DMS53 (cell line): Measurements from ENCODE around the gene SRRM3.
"Not testable (repeated sequence)": the region's sequence is repeated elsewhere in the genome, so short reads cannot be mapped to it uniquely, and the experiment has no call there.

ENCODE experiments used
- DNase-seq: peaks from one replicate; lab custom pipeline; 2025; lab: John Stamatoyannopoulos, UW

SRRM3 gene

DNA sequence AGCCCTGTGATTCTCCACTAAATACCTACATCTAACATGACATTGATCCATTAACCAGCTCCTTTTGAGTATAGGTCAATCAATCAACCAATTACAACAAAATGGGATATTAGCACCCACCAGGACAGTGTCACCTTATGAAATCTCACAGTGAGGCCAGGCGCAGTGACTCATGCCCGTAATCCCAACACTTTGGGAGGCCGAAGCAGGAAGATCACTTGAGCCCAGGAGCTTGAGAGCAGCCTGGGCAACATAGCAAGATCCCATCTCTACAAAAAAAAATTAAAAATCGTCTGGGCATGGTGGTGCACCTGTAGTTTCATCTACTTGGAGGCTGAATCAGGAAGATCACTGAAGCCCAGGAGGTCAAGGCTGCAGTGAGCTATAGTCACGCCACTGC is 28.5 kb downstream of the SRRM3 start:
- no peak for DNase-seq

DNA sequence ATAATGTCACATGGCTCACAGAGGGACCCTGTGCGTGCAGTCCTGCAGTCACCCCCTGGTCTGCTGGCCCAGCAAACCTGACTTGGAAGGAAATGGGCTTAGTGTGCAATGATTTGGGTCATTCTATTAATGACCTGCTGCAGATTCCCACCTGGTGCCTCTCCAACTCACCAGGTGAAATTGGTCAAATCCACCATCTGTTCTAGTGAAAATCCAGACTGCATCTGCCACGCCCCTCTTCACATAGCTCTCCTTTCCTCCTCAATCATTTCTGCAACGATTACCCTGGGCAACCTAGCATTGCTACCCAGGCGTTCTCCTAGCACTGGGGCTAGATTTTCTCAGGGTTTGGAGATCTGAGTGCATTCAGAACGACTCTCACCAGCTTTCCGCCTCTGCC is 29.4 kb downstream of the SRRM3 start:
- no peak for DNase-seq

DNA sequence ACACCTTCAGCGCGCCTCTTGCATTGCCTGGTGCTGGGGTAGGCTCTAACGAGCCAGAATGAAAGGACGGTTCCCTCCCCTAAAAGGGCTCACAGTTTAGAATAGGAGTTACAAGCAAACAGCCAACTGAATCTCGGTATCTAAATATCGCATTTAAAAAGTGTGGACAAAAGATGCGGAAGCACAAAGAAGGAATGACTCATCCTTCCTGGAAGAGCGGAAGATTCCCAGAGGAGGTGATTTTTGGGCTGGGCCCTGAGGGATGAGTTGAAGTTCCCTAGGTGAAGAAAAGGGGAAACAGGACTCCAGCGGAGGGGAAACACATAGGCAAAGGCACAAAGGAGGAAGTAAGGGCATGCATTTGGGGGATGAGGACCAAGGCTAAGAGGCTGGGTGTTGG is 29.9 kb downstream of the SRRM3 start:
- DNase-seq, result no peak

DNA sequence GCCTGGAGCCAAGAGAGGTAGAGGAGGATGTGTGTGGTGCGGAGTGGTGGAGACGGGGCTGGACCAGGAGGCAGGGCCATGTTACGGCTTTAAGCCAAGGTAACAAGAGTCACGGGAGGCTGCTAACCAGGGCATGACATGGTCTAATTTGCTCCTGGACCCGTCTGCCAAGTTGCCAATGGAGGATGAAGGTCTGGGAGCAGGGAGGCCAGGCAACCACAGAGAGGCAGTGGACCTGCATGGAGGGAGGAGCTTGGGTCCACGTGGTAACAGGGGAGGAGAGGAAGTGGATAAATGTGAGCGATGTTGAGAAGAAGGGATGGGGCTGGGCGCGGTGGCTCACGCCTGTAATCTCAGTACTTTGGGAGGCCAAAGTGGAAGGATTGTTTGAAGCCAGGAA is 31.0 kb downstream of the SRRM3 start:
- DNase-seq, result no peak

DNA sequence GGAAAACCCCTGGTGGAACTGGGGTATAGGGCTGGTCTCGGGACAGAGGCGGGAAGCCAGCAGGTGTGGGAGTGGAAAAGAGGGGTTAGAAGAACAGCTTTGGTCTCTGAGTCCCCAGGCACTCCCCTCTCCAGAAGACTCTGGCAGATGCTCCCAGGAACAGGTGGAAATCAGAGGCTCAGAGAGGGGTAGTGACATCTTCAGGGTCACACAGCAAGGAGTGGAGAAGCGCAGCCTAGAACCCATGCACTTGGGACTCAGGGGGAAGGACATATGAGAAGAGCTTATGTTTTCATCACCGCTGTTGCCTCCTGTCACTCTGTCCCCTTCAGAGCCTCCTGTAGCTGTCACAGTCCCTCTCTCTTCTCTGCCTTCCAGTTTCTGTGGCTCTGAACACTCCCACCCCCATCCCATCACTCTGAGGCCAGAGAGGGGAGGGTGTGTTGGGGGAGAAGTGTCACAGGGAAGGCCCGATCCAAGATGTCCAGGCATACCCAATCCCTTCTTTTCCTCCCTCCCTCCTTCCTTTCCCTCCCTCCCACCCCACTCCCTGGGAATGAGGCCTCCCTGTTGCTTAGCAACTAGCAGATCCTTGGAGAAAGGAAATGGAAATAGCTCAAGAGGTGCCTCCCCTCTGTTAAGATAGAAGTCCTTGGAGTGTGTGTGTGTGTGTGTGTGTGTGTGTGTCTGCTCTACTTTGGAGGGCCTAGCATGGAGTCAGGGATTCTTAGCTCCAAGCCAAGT is 32.0 kb downstream of the SRRM3 start:
- peak; percentile 53 for DNase-seq

DNA sequence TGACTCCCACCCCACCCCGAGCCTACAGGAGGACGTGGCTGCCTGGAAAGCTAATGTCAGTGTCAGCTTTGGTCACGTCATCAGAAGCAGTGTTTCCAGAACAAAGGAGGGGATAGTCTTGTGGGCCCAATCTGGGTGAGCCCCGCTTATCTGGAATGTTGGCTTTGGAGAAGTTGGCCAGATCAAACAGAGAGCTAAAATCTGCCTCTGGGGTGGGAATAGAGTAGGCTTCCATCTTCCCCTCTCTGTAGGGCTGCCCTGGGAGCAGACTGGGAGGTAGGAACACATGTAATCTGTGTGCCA is 32.5 kb downstream of the SRRM3 start:
- no peak for DNase-seq

DNA sequence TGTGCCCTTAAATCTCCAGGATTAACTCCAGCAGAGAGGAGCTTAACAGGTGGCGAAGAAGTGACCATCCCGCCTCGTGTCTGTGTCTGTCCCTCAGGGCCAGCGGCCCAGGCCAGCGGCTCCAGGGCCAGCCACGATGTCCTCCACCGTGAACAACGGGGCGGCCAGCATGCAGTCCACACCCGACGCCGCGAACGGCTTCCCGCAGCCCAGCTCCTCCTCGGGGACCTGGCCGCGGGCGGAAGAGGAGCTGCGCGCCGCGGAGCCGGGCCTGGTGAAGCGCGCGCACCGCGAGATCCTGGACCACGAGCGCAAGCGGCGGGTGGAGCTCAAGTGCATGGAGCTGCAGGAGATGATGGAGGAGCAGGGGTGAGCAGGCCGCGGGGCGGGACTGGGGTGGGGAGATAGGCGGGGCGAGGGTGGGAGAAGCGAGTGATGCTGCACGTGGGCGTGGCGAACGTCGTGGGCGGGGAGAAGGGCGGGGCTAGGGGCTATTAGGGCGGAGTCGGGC is 33.3 kb downstream of the SRRM3 start:
- peak; percentile 98 for DNase-seq

DNA sequence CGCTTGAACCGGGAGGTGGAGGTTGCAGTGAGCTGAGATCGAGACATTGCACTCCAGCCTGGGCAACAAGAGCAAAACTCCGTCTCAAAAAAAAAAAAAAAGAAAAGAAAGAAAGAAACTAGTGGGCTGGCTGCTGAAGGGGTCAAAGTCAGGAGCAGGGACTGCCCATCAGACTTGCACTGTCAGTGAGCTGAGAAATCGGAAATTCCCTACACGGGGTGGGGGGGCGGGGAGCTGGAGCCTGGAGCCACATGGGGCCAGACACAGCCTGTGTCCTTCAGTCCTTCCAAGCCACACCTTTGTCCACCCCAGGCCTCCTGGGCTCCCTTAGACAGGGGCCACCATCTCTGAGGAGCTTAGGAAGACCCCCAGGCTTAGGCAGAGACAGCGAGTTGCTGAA is 34.5 kb downstream of the SRRM3 start:
- DNase-seq, result no peak

DNA sequence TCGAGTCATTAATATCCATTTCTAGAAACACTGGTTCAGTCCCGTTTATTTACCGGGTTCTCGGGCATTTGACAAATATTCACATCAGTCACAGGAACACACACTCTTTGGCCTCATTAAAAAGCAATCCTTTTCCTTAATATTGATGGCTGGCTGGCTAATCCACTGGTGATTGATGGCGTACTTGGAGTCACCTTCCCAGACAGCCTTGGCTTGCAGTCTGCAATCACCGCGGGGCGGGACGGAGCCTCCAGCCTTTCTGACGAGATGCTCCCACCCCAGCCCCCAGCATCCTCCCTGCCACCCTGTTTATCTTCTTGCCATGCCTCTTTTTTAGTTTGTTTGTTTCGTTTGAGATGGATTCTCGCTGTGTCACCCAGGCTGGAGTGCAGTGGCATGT is 36.6 kb downstream of the SRRM3 start:
- no peak for DNase-seq

DNA sequence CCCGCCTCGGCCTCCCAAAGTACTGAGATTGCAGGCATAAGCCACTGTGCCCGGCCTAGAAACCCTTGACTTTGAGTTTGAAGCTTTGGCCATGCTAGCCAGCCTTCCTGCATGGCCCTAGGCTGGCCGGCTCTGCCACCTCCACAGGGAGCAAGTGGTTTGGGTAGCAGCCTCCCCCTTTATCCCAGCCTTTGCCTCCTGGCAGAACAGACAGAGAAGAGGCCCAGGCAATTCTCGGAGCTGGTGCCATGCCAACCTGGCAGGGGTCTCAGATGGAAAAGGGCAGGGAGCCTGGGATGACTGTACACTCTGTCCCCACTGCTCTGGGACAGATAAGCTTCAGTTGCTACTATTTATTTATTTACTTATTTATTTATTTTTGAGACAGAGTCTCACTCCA is 39.4 kb downstream of the SRRM3 start:
- DNase-seq, result no peak

DNA sequence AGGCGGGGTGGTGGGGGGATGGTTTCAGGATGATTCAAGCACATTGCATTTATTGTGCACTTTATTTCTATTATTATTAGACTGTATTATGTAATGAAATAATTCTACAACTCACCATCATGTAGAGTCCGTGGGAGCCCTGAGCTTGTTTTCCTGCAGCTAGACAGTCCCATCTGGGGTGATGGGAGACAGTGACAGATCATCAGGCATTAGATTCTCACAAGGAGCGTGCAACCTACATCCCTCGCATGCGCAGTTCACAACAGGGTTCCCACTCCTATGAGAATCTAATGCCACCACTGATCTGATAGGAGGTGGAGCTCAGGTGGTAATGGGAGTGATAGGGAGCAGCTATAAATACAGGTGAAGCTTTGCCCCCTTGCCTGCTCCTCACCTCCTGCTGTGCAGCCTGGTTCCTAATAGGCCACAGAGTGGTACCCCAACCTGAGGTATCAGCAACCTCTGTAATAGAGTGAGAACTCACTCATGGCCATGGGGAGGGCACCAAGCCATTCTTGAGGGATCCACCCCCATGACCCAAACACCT is 40.9 kb downstream of the SRRM3 start:
- not testable (repeated sequence) for DNase-seq

DNA sequence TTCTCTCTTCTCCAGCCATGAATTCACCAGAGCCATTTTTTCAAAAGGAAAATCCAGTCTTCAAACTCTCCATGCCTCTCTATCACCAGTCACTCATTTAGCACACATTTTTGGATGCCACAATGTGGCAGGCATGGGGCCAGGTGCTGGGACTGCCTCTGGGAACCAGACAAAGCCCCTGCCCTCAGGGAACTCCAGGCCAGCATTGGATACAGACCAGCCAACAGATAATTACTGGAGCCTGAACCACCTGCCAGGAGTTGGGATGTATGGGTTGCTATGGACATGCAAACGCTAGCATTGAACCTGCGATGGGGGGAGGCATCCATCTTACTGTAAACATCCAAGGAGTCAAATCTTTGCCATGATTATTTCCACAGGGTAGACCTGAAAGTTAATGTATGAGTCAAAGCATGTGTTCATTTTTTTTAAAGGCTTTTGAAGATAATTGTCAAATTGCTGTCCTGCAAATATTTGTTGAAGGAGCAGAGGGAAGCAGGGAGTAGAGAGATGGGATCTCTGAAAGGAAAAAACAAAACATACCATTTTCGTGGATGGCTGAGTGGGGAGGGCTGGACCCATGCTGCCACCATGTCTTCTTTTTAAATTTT is 43.2 kb downstream of the SRRM3 start:
- peak; percentile 42 for DNase-seq

DNA sequence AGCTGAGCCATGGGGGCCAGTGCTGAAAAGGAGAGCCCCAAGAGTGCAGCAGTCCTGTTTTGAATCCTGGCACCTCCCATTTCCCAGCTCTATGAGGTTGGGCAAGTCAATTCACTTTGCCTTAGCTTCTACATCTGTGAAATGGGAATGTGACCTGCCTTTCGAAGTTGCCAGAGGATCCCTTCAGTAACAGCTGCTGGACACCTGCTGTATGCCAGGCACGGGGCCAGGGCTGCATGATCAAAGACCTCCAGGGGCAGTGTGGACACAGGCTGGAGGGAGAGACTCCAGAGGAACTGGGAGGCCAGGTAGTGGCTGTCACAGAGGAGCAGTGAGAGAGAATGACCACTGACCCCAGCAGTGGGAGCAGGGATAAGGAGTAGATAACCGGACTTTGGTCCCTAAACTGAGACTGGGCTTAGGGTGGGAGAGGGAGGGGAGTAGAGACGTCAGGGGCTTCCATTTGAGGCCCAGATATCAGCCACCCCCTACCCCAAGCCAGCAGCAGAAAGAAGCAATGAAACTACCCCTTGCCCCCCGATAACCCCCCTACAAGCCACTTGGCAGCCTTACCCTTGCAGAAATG is 45.2 kb downstream of the SRRM3 start:
- no peak for DNase-seq

DNA sequence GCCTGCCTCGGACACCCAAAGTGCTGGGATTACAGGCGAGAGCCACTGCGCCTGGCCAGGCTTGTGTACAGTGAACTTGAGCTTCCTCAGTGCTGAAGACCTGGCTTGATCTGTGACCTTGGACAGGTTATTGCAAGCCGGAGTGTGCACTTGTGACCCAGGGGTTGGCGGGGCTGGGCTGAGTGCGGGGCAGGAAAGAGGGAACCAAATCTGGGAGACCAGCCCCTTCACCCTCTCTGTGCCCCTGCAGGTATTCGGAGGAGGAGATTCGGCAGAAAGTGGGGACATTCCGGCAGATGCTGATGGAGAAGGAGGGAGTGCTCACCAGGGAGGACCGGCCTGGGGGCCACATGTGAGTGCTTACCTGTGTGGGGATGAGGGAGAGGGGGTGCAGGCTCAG is 46.2 kb downstream of the SRRM3 start:
- no peak for DNase-seq

DNA sequence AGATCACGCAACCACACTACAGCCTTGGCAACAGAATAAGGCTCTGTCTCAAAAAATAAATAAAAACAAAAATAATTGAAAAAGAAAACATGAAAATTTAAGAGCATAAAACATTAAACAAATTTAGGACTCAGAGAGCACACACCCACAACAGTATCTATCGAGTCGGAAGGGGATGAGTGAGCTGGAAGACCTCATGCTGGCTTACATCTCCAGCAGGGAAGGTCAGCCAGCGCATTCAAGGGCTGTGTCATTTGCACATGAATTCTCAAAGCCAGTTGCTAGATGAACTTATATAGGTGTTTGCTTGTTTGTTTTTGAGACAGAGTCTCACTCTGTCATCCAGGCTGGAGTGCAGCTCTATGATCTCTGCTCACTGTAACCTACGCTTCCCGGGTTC is 50.3 kb downstream of the SRRM3 start:
- DNase-seq, result no peak

DNA sequence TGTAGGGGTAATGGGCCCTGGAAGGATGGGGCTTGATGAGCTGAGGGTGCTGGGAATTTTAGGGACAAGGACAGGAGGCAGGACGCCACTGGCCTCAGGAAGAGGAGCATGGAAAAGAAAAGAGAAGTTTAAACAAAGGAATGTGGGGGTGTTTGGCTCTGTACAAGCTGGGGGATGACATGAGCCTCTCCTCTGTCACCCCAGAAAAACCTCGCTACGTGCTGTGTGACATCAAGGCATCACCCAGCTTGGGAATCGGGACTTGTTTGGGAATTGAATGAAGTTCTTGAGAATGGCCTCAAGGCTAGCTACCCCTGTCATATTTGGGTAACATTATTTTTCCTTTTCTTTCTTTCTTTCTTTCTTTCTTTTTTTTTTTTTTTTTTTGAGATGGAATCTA is 53.1 kb downstream of the SRRM3 start:
- no peak for DNase-seq

DNA sequence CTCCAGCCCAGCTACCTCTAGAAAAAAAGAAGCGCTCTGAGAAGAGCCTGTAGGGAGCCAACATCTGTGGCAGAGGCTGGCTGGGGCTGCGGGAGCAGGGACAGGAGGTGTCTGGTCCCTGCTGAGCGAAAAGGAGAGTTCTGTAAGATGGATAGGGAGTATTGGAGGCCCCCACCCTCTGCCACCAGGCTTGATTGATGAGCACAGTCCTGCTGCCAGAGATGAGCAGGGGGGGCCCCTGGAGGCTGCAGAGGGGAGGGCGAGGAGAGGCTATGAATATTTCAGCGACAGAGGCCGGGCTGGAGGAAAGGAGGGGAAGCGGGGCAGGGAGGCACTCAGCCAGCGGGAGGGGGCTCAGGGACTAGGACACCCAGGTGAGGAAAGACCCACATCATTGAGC is 56.3 kb downstream of the SRRM3 start:
- DNase-seq, result peak; percentile 49

DNA sequence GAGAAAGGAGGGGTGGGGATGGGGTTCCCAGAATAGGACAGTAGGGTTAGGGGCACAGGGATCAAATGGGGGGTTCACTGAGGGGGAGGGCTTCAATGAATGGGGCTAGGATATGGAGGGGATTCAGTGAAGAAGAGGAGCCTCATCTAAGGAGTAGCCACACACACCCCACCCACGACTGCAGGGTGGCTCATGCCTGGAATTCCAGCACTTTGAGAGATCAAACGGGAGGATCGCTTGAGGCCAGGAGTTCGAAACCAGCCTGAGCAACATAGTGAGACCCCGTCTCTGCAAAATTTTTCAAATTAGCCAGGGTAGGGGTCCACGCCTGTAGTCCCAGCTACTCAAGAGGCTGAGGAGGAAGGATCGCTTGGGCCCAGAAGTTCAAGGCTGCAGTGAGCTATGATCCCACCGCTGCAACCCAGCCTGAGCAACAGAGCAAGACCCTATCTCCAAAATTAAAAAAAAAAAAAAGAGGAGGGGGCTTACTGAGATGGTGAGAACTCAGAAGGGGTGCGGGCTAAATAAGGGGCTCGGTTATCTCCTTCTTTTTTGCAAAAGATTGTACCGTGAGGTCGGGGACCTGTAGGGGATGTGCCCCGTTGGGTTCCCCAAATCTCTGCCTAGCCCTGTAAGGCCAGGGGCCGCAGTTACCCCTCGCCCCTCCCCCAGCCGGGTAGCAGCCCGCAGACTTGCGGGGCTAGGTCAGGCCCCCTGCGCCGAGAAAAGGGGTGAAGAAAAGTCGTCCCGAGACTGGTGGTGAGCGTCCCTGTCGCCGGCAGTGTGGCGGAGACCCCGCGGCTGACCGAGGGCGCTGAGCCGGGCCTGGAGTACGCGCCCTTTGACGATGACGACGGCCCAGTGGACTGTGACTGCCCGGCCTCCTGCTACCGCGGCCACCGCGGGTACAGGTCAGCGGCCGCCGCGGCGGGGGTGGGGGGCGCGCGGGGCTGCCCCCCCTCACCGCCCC is 57.7 kb downstream of the SRRM3 start:
- DNase-seq, result peak; percentile 80

DNA sequence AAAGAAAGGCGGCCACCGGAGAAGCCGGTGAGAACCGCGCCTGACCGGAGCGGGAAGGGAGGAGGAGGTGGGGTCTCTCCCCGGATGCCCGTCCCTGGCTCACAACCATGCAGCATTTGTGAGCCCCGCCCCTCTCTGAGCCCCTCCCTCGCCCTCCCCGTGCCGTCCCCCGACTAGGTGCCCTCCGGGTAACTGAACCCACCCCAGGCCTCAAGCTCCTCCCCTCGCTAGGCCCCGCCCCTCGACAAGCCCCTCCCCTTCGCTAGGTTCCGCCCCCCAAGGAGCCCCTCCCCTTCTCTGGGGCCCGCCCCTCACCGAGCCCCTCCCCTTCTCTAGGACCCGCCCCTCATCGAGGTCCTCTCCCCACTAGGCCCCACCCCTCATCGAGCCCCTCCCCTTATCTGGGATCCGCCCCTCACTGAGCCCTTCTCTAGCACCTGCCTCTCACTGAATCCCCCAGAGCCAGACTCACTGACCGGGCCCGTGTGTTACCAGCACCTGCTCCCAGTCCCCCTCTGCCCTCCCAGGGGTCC is 58.5 kb downstream of the SRRM3 start:
- peak; percentile 95 for DNase-seq

DNA sequence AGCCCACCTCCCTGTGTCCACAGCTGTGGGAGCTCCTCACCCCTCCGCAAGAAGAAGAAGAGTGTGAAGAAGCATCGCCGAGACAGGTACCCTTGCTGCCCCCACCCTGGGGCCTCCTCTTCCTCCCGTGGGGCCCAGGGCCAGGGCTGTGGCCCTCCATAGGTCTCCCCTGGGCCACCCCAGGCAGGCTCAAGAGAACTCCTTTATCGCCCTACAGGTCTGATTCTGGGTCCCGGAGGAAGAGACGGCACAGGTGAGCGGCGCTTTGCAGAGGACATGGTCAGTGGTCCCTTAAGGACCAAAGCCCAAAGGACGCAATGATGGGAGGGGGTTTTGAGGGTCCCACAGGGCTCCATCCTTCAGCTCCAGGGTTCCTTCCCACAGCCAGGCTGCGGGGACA is 59.6 kb downstream of the SRRM3 start:
- DNase-seq, result no peak

DNA sequence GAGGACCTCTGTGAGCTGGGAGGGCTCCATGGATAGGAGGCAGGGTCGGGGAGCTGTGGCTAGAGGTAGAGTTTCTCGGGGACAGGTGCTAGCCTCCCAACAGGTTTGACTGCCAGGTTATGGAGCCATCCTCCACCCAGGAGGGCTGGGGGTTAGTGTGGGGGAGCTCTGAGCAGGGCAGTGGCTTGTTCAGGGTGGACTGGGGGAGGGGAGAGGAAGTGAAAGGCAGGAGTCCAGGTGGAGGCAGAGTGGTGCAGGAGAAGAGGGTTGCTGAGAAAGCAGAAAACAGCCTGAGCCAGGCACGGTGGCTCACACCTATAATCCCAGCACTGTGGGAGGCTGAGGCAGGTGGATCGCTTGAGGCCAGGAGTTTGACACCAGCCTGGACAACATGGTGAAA is 60.2 kb downstream of the SRRM3 start:
- DNase-seq, result peak; percentile 46
